Skeletal muscle tissue (tissue), 4 donors: ENCODE measurements around the gene KLF2. TPM values are rescaled to one million over a fixed set of nuclear protein-coding genes. Genes with fewer than 3 reads are reported as not detected.

Experiments
- H3K27ac ChIP-seq: one replicate; pipeline ENCODE4 v1.7.0; 2013; ENCODE audit warnings: mild to moderate bottlenecking, low read depth, low read length, inconsistent platforms
- H3K27me3 ChIP-seq, 3 donors: one replicate each; pipeline ENCODE4 v1.7.0; 2013; ENCODE audit warnings: low read length in 3 of 3; ENCODE audit not compliant: control insufficient read depth in 3 of 3, insufficient read depth in 3 of 3
- H3K36me3 ChIP-seq, 3 donors: one replicate each; pipeline ENCODE4 v1.7.0; 2013; ENCODE audit warnings: low read length in 3 of 3; ENCODE audit not compliant: control insufficient read depth in 3 of 3, insufficient read depth in 3 of 3
- H3K4me1 ChIP-seq, 3 donors: one replicate each; pipeline ENCODE4 v1.7.0; 2013; ENCODE audit warnings: low read length in 3 of 3, mild to moderate bottlenecking in 3 of 3; ENCODE audit not compliant: control insufficient read depth in 3 of 3, insufficient read depth in 3 of 3
- H3K4me3 ChIP-seq, 3 donors: one replicate each; pipeline ENCODE4 v1.7.0; 2013; ENCODE audit warnings: low read length in 3 of 3
- H3K9ac ChIP-seq, 3 donors: one replicate each; pipeline ENCODE4 v1.7.0; 2013; ENCODE audit warnings: low read length in 3 of 3, mild to moderate bottlenecking in 3 of 3, moderate library complexity in 2 of 3, low read depth in 1 of 3
- H3K9me3 ChIP-seq, 3 donors: one replicate each; pipeline ENCODE4 v1.7.0; 2013; ENCODE audit warnings: low read length in 3 of 3; ENCODE audit not compliant: control insufficient read depth in 3 of 3
- total RNA-seq: library from RNA; depleted of rRNA; stranded (reverse); fragments of >200 nt; gene quantifications from one replicate; pipeline ENCODE4 v1.2.3, GENCODE V29; 2014
- donor health status: Osteomylitis.

Gene KLF2
- total RNA-seq, 1 donor from 2014 or later: 14.1 TPM

- Histone ChIP-seq H3K27ac (no peak overlapping the region), H3K9ac (no peak overlapping the region), H3K4me1 (peaks cover 15 to 24% (median 21%) of the 10 kb centered on the region in 3 donors), H3K36me3 (no peaks in the 10 kb centered on the region), H3K4me3 (no peak overlapping the region), H3K9me3 (no peaks in the 10 kb centered on the region), H3K27me3 (no peaks in the 10 kb centered on the region)
Measured at GRCh38 chr19:16334411-16334810, 9.8 kb downstream of the KLF2 start.

GRCh38 chr19:16335226-16335625 is 10.6 kb downstream of the KLF2 start:
- Histone ChIP-seq H3K4me1 (peaks cover 16 to 24% (median 22%) of the 10 kb centered on the region in 3 donors), H3K9me3 (no peaks in the 10 kb centered on the region), H3K27ac (no peak overlapping the region), H3K36me3 (no peaks in the 10 kb centered on the region), H3K9ac (no peak overlapping the region), H3K27me3 (no peaks in the 10 kb centered on the region), H3K4me3 (no peak overlapping the region)

GRCh38 chr19:16336571-16336970 is 11.9 kb downstream of the KLF2 start:
- peaks cover 16 to 22% (median 19%) of the 10 kb centered on the region in 3 donors for H3K4me1 ChIP-seq
- no peak overlapping the region for H3K27ac ChIP-seq
- no peak overlapping the region for H3K9ac ChIP-seq
- no peaks in the 10 kb centered on the region for H3K9me3 ChIP-seq
- no peaks in the 10 kb centered on the region for H3K36me3 ChIP-seq
- H3K27me3 ChIP-seq: no peaks in the 10 kb centered on the region
- H3K4me3 ChIP-seq: no peak overlapping the region

GRCh38 chr19:16337809-16338469 is 13.3 kb downstream of the KLF2 start:
- no peaks in the 10 kb centered on the region for H3K27me3 ChIP-seq
- H3K4me1 ChIP-seq: peaks cover 25 to 32% (median 30%) of the 10 kb centered on the region in 3 donors
- H3K27ac ChIP-seq: no peak overlapping the region
- H3K9me3 ChIP-seq: no peaks in the 10 kb centered on the region
- H3K4me3 ChIP-seq: peak overlapping the region in 2 of 3 donors; percentile 35 to 45
- H3K36me3 ChIP-seq: no peaks in the 10 kb centered on the region
- H3K9ac ChIP-seq: peak overlapping the region; percentile 30 to 54 (median 48)

- Histone ChIP-seq H3K27me3 (no peaks in the 10 kb centered on the region), H3K9me3 (no peaks in the 10 kb centered on the region), H3K4me3 (peak overlapping the region; percentile 30 to 45 (median 45)), H3K9ac (peak overlapping the region; percentile 43 to 54 (median 48)), H3K27ac (peak overlapping the region; percentile 60), H3K4me1 (peaks cover 29 to 33% (median 30%) of the 10 kb centered on the region in 3 donors), H3K36me3 (no peaks in the 10 kb centered on the region)
Measured at GRCh38 chr19:16338470-16339360, 14.1 kb downstream of the KLF2 start.

- Histone ChIP-seq H3K36me3 (no peaks in the 10 kb centered on the region), H3K27ac (peak overlapping the region; percentile 60), H3K27me3 (no peaks in the 10 kb centered on the region), H3K4me3 (no peak overlapping the region), H3K4me1 (peaks cover 29 to 33% (median 30%) of the 10 kb centered on the region in 3 donors), H3K9me3 (no peaks in the 10 kb centered on the region), H3K9ac (peak overlapping the region in 2 of 3 donors; percentile 43 to 54)
Measured at GRCh38 chr19:16339361-16339725, 14.7 kb downstream of the KLF2 start.

GRCh38 chr19:16340092-16340491 is 15.5 kb downstream of the KLF2 start:
- H3K9me3 ChIP-seq: no peaks in the 10 kb centered on the region
- H3K9ac ChIP-seq: no peak overlapping the region
- H3K4me1 ChIP-seq: peaks cover 29 to 33% (median 30%) of the 10 kb centered on the region in 3 donors
- H3K36me3 ChIP-seq: no peaks in the 10 kb centered on the region
- H3K4me3 ChIP-seq: no peak overlapping the region
- no peak overlapping the region for H3K27ac ChIP-seq
- no peaks in the 10 kb centered on the region for H3K27me3 ChIP-seq

GRCh38 chr19:16340654-16341053 is 16.0 kb downstream of the KLF2 start:
- Histone ChIP-seq H3K4me1 (peaks cover 29 to 33% (median 30%) of the 10 kb centered on the region in 3 donors), H3K36me3 (no peaks in the 10 kb centered on the region), H3K4me3 (no peak overlapping the region), H3K27ac (no peak overlapping the region), H3K9me3 (no peaks in the 10 kb centered on the region), H3K9ac (no peak overlapping the region), H3K27me3 (no peaks in the 10 kb centered on the region)

GRCh38 chr19:16342002-16342715 is 17.5 kb downstream of the KLF2 start:
- Histone ChIP-seq H3K4me3 (peak overlapping the region in 2 of 3 donors; percentile 57 to 60), H3K27ac (peak overlapping the region; percentile 98), H3K9me3 (no peaks in the 10 kb centered on the region), H3K36me3 (no peaks in the 10 kb centered on the region), H3K4me1 (peaks cover 29 to 33% (median 32%) of the 10 kb centered on the region in 3 donors), H3K27me3 (no peaks in the 10 kb centered on the region), H3K9ac (peak overlapping the region; percentile 54 to 67 (median 57))
